Caco-2 (cell line): ENCODE measurements around the gene ZEB1. TPM values are rescaled to one million over a fixed set of nuclear protein-coding genes. Genes with fewer than 3 reads are reported as not detected.

Experiments
- BruUV-seq: library from RNA; stranded (reverse); fragments of 400-500 nt; replicated peaks from 2 replicates; lab custom pipeline; 2021; lab: Mats Ljungman, UMichigan
- CTCF ChIA-PET: fragments of 300-600 bp; sonication (Branson Sonifier 250); formaldehyde crosslinking; loops from one replicate; lab custom pipeline; 2022; ENCODE audit warnings: antibody characterized with exemption; lab: Charles Lee
- POLR2A ChIA-PET: fragments of 300-600 bp; sonication (Branson Sonifier 250); formaldehyde crosslinking; loops from one replicate; lab custom pipeline; 2022; ENCODE audit warnings: antibody characterized with exemption; lab: Charles Lee
- DNase-seq, 2 experiments: peaks; one replicate each; pipeline versions ENCODE4 v3.0.0 to v3.0.0-alpha.2; 2020 to 2022
- H3K27me3 ChIP-seq: replicated peaks from 2 replicates; pipeline ENCODE4 v1.6.0; 2011; ENCODE audit warnings: low read length; ENCODE audit not compliant: control insufficient read depth, insufficient read depth
- H3K36me3 ChIP-seq: 2 replicates; pipeline ENCODE4 v1.5.1; 2011; ENCODE audit warnings: low read length; ENCODE audit not compliant: control insufficient read depth, insufficient read depth
- H3K4me1 ChIP-seq: fragments of 250-450 bp; sonication (Bioruptor Pico); 2 replicates; pipeline ENCODE4 v1.5.1; 2020; ENCODE audit warnings: mild to moderate bottlenecking
- H3K4me3 ChIP-seq: 2 replicates; pipeline ENCODE4 v1.5.1; 2011; ENCODE audit warnings: low read depth, mild to moderate bottlenecking, control low read depth, low read length
- H3K9me3 ChIP-seq: fragments of 250-450 bp; sonication (Bioruptor Pico); 2 replicates; pipeline ENCODE4 v1.5.1; 2020; ENCODE audit warnings: mild to moderate bottlenecking, moderate library complexity
- H3K27ac Mint-ChIP-seq: one replicate; pipeline ENCODE4 v1.8.0; 2022; ENCODE audit warnings: mixed read lengths; ENCODE audit not compliant: unreplicated experiment
- H3K27me3 Mint-ChIP-seq: one replicate; pipeline ENCODE4 v1.8.0; 2022; ENCODE audit warnings: mixed read lengths; ENCODE audit not compliant: insufficient read depth, unreplicated experiment
- H3K36me3 Mint-ChIP-seq: one replicate; pipeline ENCODE4 v1.8.0; 2022; ENCODE audit warnings: mild to moderate bottlenecking, mixed read lengths; ENCODE audit not compliant: insufficient read depth, unreplicated experiment
- H3K4me1 Mint-ChIP-seq: one replicate; pipeline ENCODE4 v1.8.0; 2022; ENCODE audit warnings: low read depth, mixed read lengths; ENCODE audit not compliant: unreplicated experiment
- H3K4me3 Mint-ChIP-seq: one replicate; pipeline ENCODE4 v1.8.0; 2022; ENCODE audit warnings: mild to moderate bottlenecking, moderate library complexity, mixed read lengths; ENCODE audit not compliant: unreplicated experiment
- H3K9me3 Mint-ChIP-seq: one replicate; pipeline ENCODE4 v1.8.0; 2022; ENCODE audit warnings: mixed read lengths; ENCODE audit not compliant: unreplicated experiment
- intact Hi-C: fragments of 100-400 bp; cut with micrococcal nuclease; formaldehyde crosslinking; loops from one replicate; pipeline ENCODE4 v1.10.0; 2022; ENCODE audit not compliant: unreplicated experiment
- total RNA-seq: library from RNA; stranded (reverse); gene quantifications from 2 replicates; pipeline ENCODE4 v1.2.3, GENCODE V29; 2022
- TF ChIP-seq, protein P1 (sequence below), 2 experiments: fragments of 200-600 bp in 1 of 2; IDR thresholded peaks; 1 replicate in 1 of 2; 2 replicates in 1 of 2; pipeline versions ENCODE4 v1.5.1 to v1.8.0; 2011 to 2022; ENCODE audit warnings: antibody characterized with exemption in 1 of 2, control low read depth in 1 of 2, inconsistent platforms in 1 of 2, low read depth in 1 of 2, low read length in 1 of 2, mild to moderate bottlenecking in 1 of 2, moderate library complexity in 1 of 2; ENCODE audit not compliant: insufficient read depth in 1 of 2, severe bottlenecking in 1 of 2, unreplicated experiment in 1 of 2

Gene ZEB1
- total RNA-seq, 1 experiment from 2014 or later, result not detected

DNA sequence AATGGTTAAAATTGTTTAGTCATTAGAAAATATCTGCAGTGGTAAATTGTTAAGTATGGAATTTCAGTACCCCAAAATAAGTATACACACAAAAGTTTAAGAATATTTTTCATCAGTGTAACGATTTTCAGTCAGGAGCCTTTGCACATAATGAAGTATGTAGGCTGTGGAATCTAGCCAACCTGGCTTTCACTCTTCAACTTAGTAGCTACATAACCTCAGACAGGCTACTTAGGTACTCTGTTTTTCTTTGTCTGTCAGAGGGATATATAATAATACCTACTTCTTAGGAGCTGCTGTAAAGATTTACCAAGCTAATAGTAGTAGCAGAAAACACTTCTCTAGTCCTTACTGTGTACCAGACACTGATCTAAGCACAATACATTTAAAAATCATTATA, 137.5 kb downstream of the ZEB1 start:
- H3K9me3 ChIP-seq, result no peaks in the 10 kb centered on the region
- no TSS peak for BruUV-seq
- Mint-ChIP-seq H3K27me3 (no peaks in the 10 kb centered on the region), H3K36me3 (no peaks in the 10 kb centered on the region), H3K27ac (no peak overlapping the region), H3K9me3 (no peaks in the 10 kb centered on the region), H3K4me3 (no peak overlapping the region), H3K4me1 (no peaks in the 10 kb centered on the region)
- DNase-seq, result no peak
- no peaks in the 10 kb centered on the region for H3K4me1 ChIP-seq
- no peaks in the 10 kb centered on the region for H3K27me3 ChIP-seq
- POLR2A ChIA-PET, result no interaction called here
- intact Hi-C loops, result no loop called here
- CTCF ChIA-PET, result no interaction called here
- H3K36me3 ChIP-seq, result no peaks in the 10 kb centered on the region
- H3K4me3 ChIP-seq, result no peak overlapping the region
- TF ChIP-seq, protein P1, sequence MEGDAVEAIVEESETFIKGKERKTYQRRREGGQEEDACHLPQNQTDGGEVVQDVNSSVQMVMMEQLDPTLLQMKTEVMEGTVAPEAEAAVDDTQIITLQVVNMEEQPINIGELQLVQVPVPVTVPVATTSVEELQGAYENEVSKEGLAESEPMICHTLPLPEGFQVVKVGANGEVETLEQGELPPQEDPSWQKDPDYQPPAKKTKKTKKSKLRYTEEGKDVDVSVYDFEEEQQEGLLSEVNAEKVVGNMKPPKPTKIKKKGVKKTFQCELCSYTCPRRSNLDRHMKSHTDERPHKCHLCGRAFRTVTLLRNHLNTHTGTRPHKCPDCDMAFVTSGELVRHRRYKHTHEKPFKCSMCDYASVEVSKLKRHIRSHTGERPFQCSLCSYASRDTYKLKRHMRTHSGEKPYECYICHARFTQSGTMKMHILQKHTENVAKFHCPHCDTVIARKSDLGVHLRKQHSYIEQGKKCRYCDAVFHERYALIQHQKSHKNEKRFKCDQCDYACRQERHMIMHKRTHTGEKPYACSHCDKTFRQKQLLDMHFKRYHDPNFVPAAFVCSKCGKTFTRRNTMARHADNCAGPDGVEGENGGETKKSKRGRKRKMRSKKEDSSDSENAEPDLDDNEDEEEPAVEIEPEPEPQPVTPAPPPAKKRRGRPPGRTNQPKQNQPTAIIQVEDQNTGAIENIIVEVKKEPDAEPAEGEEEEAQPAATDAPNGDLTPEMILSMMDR (IDR thresholded peaks at IDR 0.05; ENCODE audit: insufficient read depth in 1 of 2, low read depth in 1 of 2, low read length in 1 of 2, severe bottlenecking in 1 of 2, unreplicated experiment in 1 of 2), result no peak

- Histone ChIP-seq H3K36me3 (no peaks in the 10 kb centered on the region), H3K9me3 (no peaks in the 10 kb centered on the region), H3K4me3 (no peak overlapping the region), H3K27me3 (no peaks in the 10 kb centered on the region), H3K4me1 (no peaks in the 10 kb centered on the region)
- TF ChIP-seq, protein P1 (IDR thresholded peaks at IDR 0.05; ENCODE audit: insufficient read depth in 1 of 2, low read depth in 1 of 2, low read length in 1 of 2, severe bottlenecking in 1 of 2, unreplicated experiment in 1 of 2), result no peak
- Mint-ChIP-seq H3K27me3 (peaks cover 7% of the 10 kb centered on the region), H3K4me1 (no peaks in the 10 kb centered on the region), H3K27ac (no peak overlapping the region), H3K36me3 (no peaks in the 10 kb centered on the region), H3K4me3 (no peak overlapping the region), H3K9me3 (no peaks in the 10 kb centered on the region)
- no peak for DNase-seq
- ChIA-PET CTCF (no interaction called here), POLR2A (no interaction called here)
- intact Hi-C loops, result no loop called here
- BruUV-seq, result no TSS peak
Measured at GRCh38 chr10:31457858-31458257, 138.8 kb downstream of the ZEB1 start.

DNA sequence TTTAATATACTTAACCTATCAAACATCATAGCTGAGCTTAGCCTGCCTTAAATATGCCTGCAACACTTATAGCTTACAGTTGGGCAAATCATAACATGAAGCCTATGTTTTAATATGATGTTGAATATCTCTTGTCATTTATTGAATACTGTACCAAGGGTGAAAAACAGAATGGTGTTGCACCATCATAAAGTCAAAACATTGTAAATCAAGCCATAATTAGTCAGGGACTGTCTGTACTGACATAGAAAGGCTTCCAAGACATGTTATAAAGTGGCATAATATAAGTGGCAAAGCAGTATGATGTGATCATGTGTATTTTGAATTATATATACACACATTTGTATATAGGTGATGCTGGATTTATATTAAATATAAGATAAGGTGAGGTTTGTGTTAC, 140.0 kb downstream of the ZEB1 start:
- no peaks in the 10 kb centered on the region for H3K9me3 ChIP-seq
- H3K4me1 Mint-ChIP-seq, result no peaks in the 10 kb centered on the region
- POLR2A ChIA-PET, result interaction anchor here (0.5 kb wide), 1 partner anchor 621 kb away, joined by 3 read pairs; no protein-coding TSS in a partner anchor
- H3K4me1 ChIP-seq, result no peaks in the 10 kb centered on the region
- H3K27ac Mint-ChIP-seq, result no peak overlapping the region
- no peak for DNase-seq
- H3K4me3 ChIP-seq, result no peak overlapping the region
- TF ChIP-seq, protein P1 (IDR thresholded peaks at IDR 0.05; ENCODE audit: insufficient read depth in 1 of 2, low read depth in 1 of 2, low read length in 1 of 2, severe bottlenecking in 1 of 2, unreplicated experiment in 1 of 2), result no peak
- BruUV-seq, result no TSS peak
- intact Hi-C loops, result no loop called here
- no peaks in the 10 kb centered on the region for H3K36me3 ChIP-seq
- H3K36me3 Mint-ChIP-seq, result no peaks in the 10 kb centered on the region
- H3K4me3 Mint-ChIP-seq, result no peak overlapping the region
- peaks cover 7% of the 10 kb centered on the region for H3K27me3 Mint-ChIP-seq
- no peaks in the 10 kb centered on the region for H3K9me3 Mint-ChIP-seq
- CTCF ChIA-PET, result no interaction called here
- no peaks in the 10 kb centered on the region for H3K27me3 ChIP-seq
